BJ (cell line): Measurements from ENCODE around the gene DCLK3. TPM values are rescaled to one million over a fixed set of nuclear protein-coding genes. Genes with fewer than 3 reads are reported as not detected.

Source experiments
- CTCF ChIA-PET: fragments of 350-600 bp; formaldehyde crosslinking; extraction: SDS; loops from one replicate; lab custom pipeline; 2021; ENCODE audit warnings: antibody characterized with exemption, inconsistent platforms; lab: Yijun Ruan, JAX
- POLR2A ChIA-PET: fragments of 300-600 bp; sonication (Branson Sonifier 250); formaldehyde crosslinking; extraction: SDS; loops from one replicate; lab custom pipeline; 2021; ENCODE audit warnings: antibody characterized with exemption; lab: Charles Lee
- DNase-seq: peaks from one replicate; pipeline ENCODE4 v3.0.0-alpha.2; 2011; ENCODE audit warnings: low read depth
- H3K27me3 ChIP-seq: 2 replicates; pipeline ENCODE4 v1.6.0; 2011; ENCODE audit warnings: low read length; ENCODE audit not compliant: control insufficient read depth, insufficient read depth
- H3K36me3 ChIP-seq: 2 replicates; pipeline ENCODE4 v1.5.1; 2011; ENCODE audit warnings: low read length; ENCODE audit not compliant: control insufficient read depth, insufficient read depth
- H3K4me3 ChIP-seq: 2 replicates; pipeline ENCODE4 v1.5.1; 2011; ENCODE audit warnings: low read depth, mild to moderate bottlenecking, control low read depth, low read length
- CTCF ChIP-seq: IDR thresholded peaks from 2 replicates; pipeline ENCODE4 v1.5.1; 2011; ENCODE audit warnings: low read depth, mild to moderate bottlenecking, control low read depth, inconsistent platforms, low read length, moderate library complexity; ENCODE audit not compliant: insufficient read depth
- polyA plus RNA-seq: library from polyadenylated mRNA; depleted of rRNA; stranded (reverse); fragments of >200 nt; gene quantifications from 2 replicates; pipeline ENCODE4 v1.2.3, GENCODE V29; 2011

The DCLK3 gene
- polyA plus RNA-seq, 1 experiment, result not detected

GRCh38 chr3:36740787-36741186 is 23.6 kb downstream of the DCLK3 start:
- H3K27me3 ChIP-seq, result peaks cover 2% of the 10 kb centered on the region; the same call in 1 of the 2 replicates
- H3K4me3 ChIP-seq, result no peak overlapping the region
- CTCF ChIA-PET, result interaction anchor here (0.5 to 1.0 kb wide), 2 partner anchors 128 to 510 kb away, joined by 3 to 4 read pairs; no protein-coding TSS in a partner anchor
- H3K36me3 ChIP-seq, result no peaks in the 10 kb centered on the region
- DNase-seq, result no peak
- no peak for TF ChIP-seq CTCF
- POLR2A ChIA-PET, result no interaction called here

DNA sequence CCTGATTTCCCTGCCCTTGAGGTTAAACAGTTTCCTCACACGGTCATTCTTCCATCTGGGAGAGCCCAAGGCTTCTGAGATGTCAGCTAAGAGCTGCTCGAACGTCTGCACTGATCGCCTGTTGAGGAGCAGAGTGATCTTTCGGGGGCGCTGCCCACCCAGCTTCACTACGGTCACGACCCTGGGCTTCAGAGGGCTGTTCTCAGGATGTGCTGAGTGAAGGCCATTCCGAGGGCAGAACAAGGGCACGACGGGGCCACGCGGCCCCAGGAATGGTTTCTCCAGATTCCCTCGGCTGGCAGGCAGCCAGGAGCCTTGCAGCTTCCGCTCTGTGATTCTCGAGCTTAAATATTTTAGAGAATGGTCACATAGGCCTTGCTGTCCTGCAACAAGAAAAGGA is 25.7 kb downstream of the DCLK3 start:
- Histone ChIP-seq H3K27me3 (peaks cover 2% of the 10 kb centered on the region; the same call in 1 of the 2 replicates), H3K36me3 (no peaks in the 10 kb centered on the region), H3K4me3 (no peak overlapping the region)
- DNase-seq, result no peak
- ChIA-PET POLR2A (no interaction called here), CTCF (interaction anchor here (1.2 to 2.1 kb wide), 2 partner anchors 130 to 215 kb away, joined by 4 to 7 read pairs; no protein-coding TSS in a partner anchor)
- no peak for TF ChIP-seq CTCF

- CTCF ChIA-PET, result interaction anchor here (0.9 kb wide), 1 partner anchor 133 kb away, joined by 3 read pairs; no protein-coding TSS in a partner anchor
- Histone ChIP-seq H3K27me3 (peaks cover 2% of the 10 kb centered on the region; the same call in 1 of the 2 replicates), H3K36me3 (no peaks in the 10 kb centered on the region), H3K4me3 (no peak overlapping the region)
- no peak for TF ChIP-seq CTCF
- DNase-seq, result no peak
- POLR2A ChIA-PET, result no interaction called here
Measured at GRCh38 chr3:36736301-36736700, 28.1 kb downstream of the DCLK3 start.

DNA sequence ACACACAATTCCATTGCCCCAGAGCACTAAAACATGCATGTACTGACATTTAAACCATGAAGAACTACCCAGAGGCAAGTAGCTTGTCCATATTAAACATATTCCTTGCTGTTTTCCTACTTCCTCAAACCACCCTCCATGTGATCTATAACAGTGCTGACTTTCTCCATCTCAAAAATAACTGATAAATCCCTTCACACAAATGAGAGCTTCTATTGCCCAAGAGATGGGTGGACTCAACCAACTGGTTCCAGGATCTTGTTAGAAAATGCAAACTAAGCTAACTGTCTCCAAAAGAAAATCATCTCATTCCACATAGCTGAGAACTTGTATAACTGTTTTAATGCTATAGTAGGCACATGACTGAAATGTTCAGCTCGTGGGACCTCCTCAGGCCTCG is 29.6 kb downstream of the DCLK3 start:
- Histone ChIP-seq H3K27me3 (peaks cover 5% of the 10 kb centered on the region), H3K4me3 (no peak overlapping the region), H3K36me3 (no peaks in the 10 kb centered on the region)
- no peak for TF ChIP-seq CTCF
- CTCF ChIA-PET, result interaction anchor here (0.7 to 3.2 kb wide), 8 partner anchors 9 to 224 kb away, joined by 3 to 17 read pairs (median 4); no protein-coding TSS in a partner anchor
- DNase-seq, result no peak
- POLR2A ChIA-PET, result no interaction called here

- ChIA-PET CTCF (interaction anchor here (0.8 to 3.2 kb wide), 6 partner anchors 9 to 225 kb away, joined by 3 to 17 read pairs (median 7); no protein-coding TSS in a partner anchor), POLR2A (no interaction called here)
- Histone ChIP-seq H3K4me3 (no peak overlapping the region), H3K27me3 (peaks cover 5% of the 10 kb centered on the region), H3K36me3 (no peaks in the 10 kb centered on the region)
- no peak for DNase-seq
- TF ChIP-seq CTCF, result no peak
Measured at GRCh38 chr3:36733723-36734122, 30.6 kb downstream of the DCLK3 start.
